BLaER1 treated with 17β-estradiol and CSF1 and Interleukin-3, amounts not matched to agents 10 nM and 100 nM (cell line): ENCODE data around the gene RHBDD2.
"Not testable (repeated sequence)": the region's sequence is repeated elsewhere in the genome, so short reads cannot be mapped to it uniquely, and the experiment has no call there.

Experiments used
- H3K27ac ChIP-seq, 11 experiments: shearing (Covaris generic); formaldehyde crosslinking; 2 replicates each; pipeline ENCODE4 v1.8.1; 2022
- H3K27me3 ChIP-seq, 11 experiments: shearing (Covaris generic); formaldehyde crosslinking; 2 replicates each; pipeline ENCODE4 v1.8.1; 2022
- H3K36me3 ChIP-seq, 11 experiments: shearing (Covaris generic); formaldehyde crosslinking; 2 replicates each; pipeline ENCODE4 v1.8.1; 2022
- H3K4me1 ChIP-seq, 10 experiments: shearing (Covaris generic); formaldehyde crosslinking; 2 replicates each; pipeline ENCODE4 v1.8.1; 2022
- H3K4me2 ChIP-seq, 11 experiments: shearing (Covaris generic); formaldehyde crosslinking; 2 replicates each; pipeline ENCODE4 v1.8.1; 2022
- H3K4me3 ChIP-seq, 10 experiments: shearing (Covaris generic); formaldehyde crosslinking; 2 replicates each; pipeline ENCODE4 v1.8.1; 2022
- H3K9ac ChIP-seq, 11 experiments: shearing (Covaris generic); formaldehyde crosslinking; 2 replicates each; pipeline ENCODE4 v1.8.1; 2022
- H3K9me3 ChIP-seq, 11 experiments: shearing (Covaris generic); formaldehyde crosslinking; replicated peaks in 1 of 11; 2 replicates each; pipeline ENCODE4 v1.8.1; 2022
- H4K20me1 ChIP-seq, 11 experiments: shearing (Covaris generic); formaldehyde crosslinking; 2 replicates each; pipeline ENCODE4 v1.8.1; 2022
- Cebpa-rat ChIP-seq, 11 experiments: shearing (Covaris generic); IDR thresholded peaks; 2 replicates each; pipeline ENCODE4 v1.8.1; 2022

Gene RHBDD2

GRCh38 chr7:75869776-75870379, 9.0 kb upstream of the RHBDD2 start:
- Histone ChIP-seq H3K4me2 (peak overlapping the region in 4 of 11 experiments; percentile 26 to 48 (median 45); a peak in 6 of 22 replicates), H3K9me3 (no peaks in the 10 kb centered on the region), H3K27ac (no peak overlapping the region; a peak in 1 of 22 replicates), H3K27me3 (no peaks in the 10 kb centered on the region), H3K4me1 (peaks cover 0 to 83% (median 16%) of the 10 kb centered on the region in 10 experiments; a peak in 12 of 20 replicates), H3K4me3 (no peak overlapping the region), H4K20me1 (no peaks in the 10 kb centered on the region), H3K9ac (no peak overlapping the region), H3K36me3 (no peaks in the 10 kb centered on the region)
- no peak for TF ChIP-seq Cebpa-rat (IDR thresholded peaks at IDR 0.05)

- H3K36me3 ChIP-seq: no peaks in the 10 kb centered on the region
- TF ChIP-seq Cebpa-rat (IDR thresholded peaks at IDR 0.05): no peak
- peaks cover 0 to 83% (median 16%) of the 10 kb centered on the region in 10 experiments; a peak in 12 of 20 replicates for H3K4me1 ChIP-seq
- no peaks in the 10 kb centered on the region for H4K20me1 ChIP-seq
- no peaks in the 10 kb centered on the region for H3K27me3 ChIP-seq
- peak overlapping the region in 3 of 11 experiments; percentile 28 to 71 (median 65); a peak in 6 of 22 replicates for H3K4me2 ChIP-seq
- no peak overlapping the region for H3K4me3 ChIP-seq
- no peak overlapping the region for H3K9ac ChIP-seq
- H3K27ac ChIP-seq: peak overlapping the region in 1 of 11 experiments; percentile 5; a peak in 3 of 22 replicates
- no peaks in the 10 kb centered on the region for H3K9me3 ChIP-seq
Observed at GRCh38 chr7:75870557-75871161, 8.2 kb upstream of the RHBDD2 start.

GRCh38 chr7:75872073-75872782, 6.6 kb upstream of the RHBDD2 start:
- no peak for TF ChIP-seq Cebpa-rat (IDR thresholded peaks at IDR 0.05)
- Histone ChIP-seq H3K27me3 (no peaks in the 10 kb centered on the region), H3K4me1 (peaks cover 0 to 83% (median 8%) of the 10 kb centered on the region in 10 experiments; a peak in 14 of 20 replicates), H3K36me3 (no peaks in the 10 kb centered on the region), H3K4me2 (peak overlapping the region in 5 of 11 experiments; percentile 19 to 56 (median 49); a peak in 9 of 22 replicates), H3K9ac (no peak overlapping the region), H3K4me3 (no peak overlapping the region), H3K9me3 (no peaks in the 10 kb centered on the region), H4K20me1 (no peaks in the 10 kb centered on the region), H3K27ac (peak overlapping the region in 1 of 11 experiments; percentile 8; a peak in 1 of 22 replicates)

GRCh38 chr7:75874180-75874579, 4.7 kb upstream of the RHBDD2 start:
- not testable (repeated sequence) for H3K27me3 ChIP-seq, H3K9me3 ChIP-seq, H3K9ac ChIP-seq, H3K4me3 ChIP-seq, H3K4me2 ChIP-seq, H3K27ac ChIP-seq, H4K20me1 ChIP-seq, H3K36me3 ChIP-seq
- H3K4me1 ChIP-seq: peaks cover 8 to 84% (median 19%) of the 10 kb centered on the region in 10 experiments

- no peaks in the 10 kb centered on the region for H3K9me3 ChIP-seq
- TF ChIP-seq Cebpa-rat (IDR thresholded peaks at IDR 0.05): no peak
- H3K27me3 ChIP-seq: no peaks in the 10 kb centered on the region
- no peak overlapping the region for H3K9ac ChIP-seq
- peak overlapping the region in 3 of 11 experiments; percentile 22 to 45 (median 23); a peak in 5 of 22 replicates for H3K4me2 ChIP-seq
- peaks cover 19 to 80% (median 30%) of the 10 kb centered on the region in 10 experiments for H3K4me1 ChIP-seq
- peaks cover 0 to 7% (median 0%) of the 10 kb centered on the region in 11 experiments; a peak in 3 of 22 replicates for H4K20me1 ChIP-seq
- H3K36me3 ChIP-seq: peaks cover 0 to 3% (median 1%) of the 10 kb centered on the region in 11 experiments; a peak in 10 of 22 replicates
- H3K27ac ChIP-seq: no peak overlapping the region
- H3K4me3 ChIP-seq: no peak overlapping the region
Observed at GRCh38 chr7:75875113-75876080, 3.4 kb upstream of the RHBDD2 start.

- Histone ChIP-seq H3K9ac (no peak overlapping the region), H3K27me3 (no peaks in the 10 kb centered on the region), H3K4me3 (no peak overlapping the region), H3K4me1 (peaks cover 22 to 81% (median 36%) of the 10 kb centered on the region in 10 experiments), H3K36me3 (peaks cover 7 to 12% (median 10%) of the 10 kb centered on the region in 11 experiments), H4K20me1 (peaks cover 0 to 15% (median 0%) of the 10 kb centered on the region in 11 experiments; a peak in 7 of 22 replicates), H3K27ac (peak overlapping the region in 1 of 11 experiments; percentile 31; a peak in 2 of 22 replicates), H3K9me3 (no peaks in the 10 kb centered on the region), H3K4me2 (peak overlapping the region in 3 of 11 experiments; percentile 22 to 70 (median 45); a peak in 5 of 22 replicates)
- TF ChIP-seq Cebpa-rat (IDR thresholded peaks at IDR 0.05): no peak
Observed at GRCh38 chr7:75876126-75876881, 2.5 kb upstream of the RHBDD2 start.

GRCh38 chr7:75878312-75878768, 494 bp upstream of the RHBDD2 start:
- Histone ChIP-seq H3K4me1 (peaks cover 30 to 82% (median 42%) of the 10 kb centered on the region in 10 experiments), H4K20me1 (peaks cover 3 to 36% (median 8%) of the 10 kb centered on the region in 11 experiments; a peak in 11 of 22 replicates), H3K27me3 (no peaks in the 10 kb centered on the region), H3K9ac (peak overlapping the region in 10 of 11 experiments; percentile 37 to 92 (median 56); a peak in 18 of 22 replicates), H3K9me3 (no peaks in the 10 kb centered on the region), H3K4me3 (peak overlapping the region; percentile 20 to 99 (median 52); a peak in 15 of 20 replicates), H3K4me2 (peak overlapping the region; percentile 70 to 90 (median 80)), H3K27ac (peak overlapping the region; percentile 12 to 79 (median 72); a peak in 21 of 22 replicates), H3K36me3 (peaks cover 27 to 33% (median 31%) of the 10 kb centered on the region in 11 experiments)
- TF ChIP-seq Cebpa-rat (IDR thresholded peaks at IDR 0.05): no peak
